HCT116 (cell line): ENCODE results near the gene TTC38. TPM values are rescaled to one million over a fixed set of nuclear protein-coding genes. Genes with fewer than 3 reads are reported as not detected.

ENCODE experiments used
- ATAC-seq: fragments of 200-7000 bp; cut with Tn5 transposase; 2 replicates; pipeline ENCODE4 v1.9.1; 2020; ENCODE audit warnings: mild to moderate bottlenecking, moderate library complexity
- BruUV-seq: library from RNA; stranded (reverse); fragments of 400-500 nt; replicated peaks from 2 replicates; lab custom pipeline; 2021; lab: Mats Ljungman, UMichigan
- CTCF ChIA-PET: fragments of 300-600 bp; sonication (Branson Sonifier 250); formaldehyde crosslinking; loops from one replicate; lab custom pipeline; 2021; ENCODE audit warnings: antibody characterized with exemption; lab: Charles Lee
- POLR2A ChIA-PET: fragments of 300-600, 350-600 bp; sonication (Branson Sonifier 250); formaldehyde crosslinking; loops from one replicate; lab custom pipeline; 2021; ENCODE audit warnings: antibody characterized with exemption; lab: Charles Lee
- RAD21 ChIA-PET, 2 experiments: fragments of 300-600 bp; sonication (Branson Sonifier 250); formaldehyde crosslinking; loops; one replicate each; lab custom pipeline; 2023; ENCODE audit warnings: low total read pairs in 2 of 2; ENCODE audit not compliant: uncharacterized antibody in 2 of 2, unreplicated experiment in 2 of 2, low non-redundant PET in 1 of 2; lab: Charles Lee
- DNase-seq: peaks from one replicate; pipeline ENCODE4 v3.0.0-alpha.2; 2010; ENCODE audit warnings: low read depth, low spot score
- H2AFZ ChIP-seq: fragments of 200-600 bp; shearing (Covaris generic), sonication (generic); 2 replicates; pipeline ENCODE4 v1.6.1; 2017; ENCODE audit warnings: low read depth, mixed run types, mixed read lengths, antibody characterized with exemption, low read length; ENCODE audit not compliant: poor library complexity, severe bottlenecking
- H3K27ac ChIP-seq: 2 replicates; pipeline ENCODE4 v1.5.1; 2012; ENCODE audit warnings: low read depth, low read length
- H3K27me3 ChIP-seq: fragments of 200-600 bp; sonication (generic); 2 replicates; pipeline ENCODE4 v1.6.1; 2016; ENCODE audit warnings: mixed run types, low read length, mixed read lengths; ENCODE audit not compliant: insufficient read depth
- H3K36me3 ChIP-seq, 2 experiments: fragments of 200-500 bp in 1 of 2; fragments of 200-600 bp in 1 of 2; sonication (Bioruptor generic) in 1 of 2; sonication (generic) in 1 of 2; 2 replicates each; pipeline versions ENCODE4 v1.5.1 to v1.6.1; 2014 to 2016; ENCODE audit warnings: low read length in 2 of 2, inconsistent platforms in 1 of 2, mixed read lengths in 1 of 2, mixed run types in 1 of 2; ENCODE audit not compliant: insufficient read depth in 2 of 2, control insufficient read depth in 1 of 2
- H3K4me1 ChIP-seq, 2 experiments: fragments of 200-600 bp in 1 of 2; sonication (generic) in 1 of 2; 2 replicates each; pipeline versions ENCODE4 v1.5.1 to v1.6.1; 2012 to 2017; ENCODE audit warnings: low read length in 2 of 2, inconsistent platforms in 1 of 2, mild to moderate bottlenecking in 1 of 2, mixed read lengths in 1 of 2, mixed run types in 1 of 2, moderate library complexity in 1 of 2; ENCODE audit not compliant: insufficient read depth in 2 of 2, control insufficient read depth in 1 of 2
- H3K4me2 ChIP-seq: fragments of 200-600 bp; sonication (generic); 2 replicates; pipeline ENCODE4 v1.6.1; 2017; ENCODE audit warnings: mixed run types, low read length, mixed read lengths
- H3K4me3 ChIP-seq, 2 experiments: fragments of 200-600 bp in 1 of 2; sonication (generic) in 1 of 2; replicated peaks in 1 of 2; 2 replicates each; pipeline ENCODE4 v1.5.1; 2011 to 2016; ENCODE audit warnings: low read length in 2 of 2, control low read depth in 1 of 2, low read depth in 1 of 2, mild to moderate bottlenecking in 1 of 2, mixed read lengths in 1 of 2, mixed run types in 1 of 2
- H3K79me2 ChIP-seq: fragments of 200-600 bp; sonication (generic); 2 replicates; pipeline ENCODE4 v1.6.1; 2017; ENCODE audit warnings: mild to moderate bottlenecking, mixed run types, low read length, moderate library complexity, mixed read lengths; ENCODE audit not compliant: insufficient read depth
- H3K9ac ChIP-seq: fragments of 200-600 bp; sonication (generic); 2 replicates; pipeline ENCODE4 v1.6.1; 2016; ENCODE audit warnings: low read length, mixed read lengths
- H3K9me2 ChIP-seq: fragments of 200-600 bp; sonication (generic), shearing (Covaris generic); 2 replicates; pipeline ENCODE4 v1.6.1; 2017; ENCODE audit warnings: mixed run types, mild to moderate bottlenecking, moderate library complexity; ENCODE audit not compliant: insufficient read depth
- H3K9me3 ChIP-seq, 2 experiments: fragments of 200-500 bp in 1 of 2; fragments of 200-600 bp in 1 of 2; sonication (Bioruptor generic) in 1 of 2; sonication (generic) in 1 of 2; 2 replicates each; pipeline ENCODE4 v1.6.1; 2014 to 2017; ENCODE audit warnings: low read length in 2 of 2, mixed read lengths in 2 of 2, inconsistent platforms in 1 of 2, low read depth in 1 of 2, mild to moderate bottlenecking in 1 of 2, mixed run types in 1 of 2, moderate library complexity in 1 of 2; ENCODE audit not compliant: control insufficient read depth in 1 of 2, insufficient read depth in 1 of 2
- H4K20me1 ChIP-seq: fragments of 200-600 bp; sonication (generic), shearing (Covaris generic); 2 replicates; pipeline ENCODE4 v1.6.1; 2017; ENCODE audit warnings: mixed run types, mild to moderate bottlenecking, moderate library complexity; ENCODE audit not compliant: insufficient read depth
- CBX3 ChIP-seq: IDR thresholded peaks from 2 replicates; pipeline ENCODE4 v1.6.1; 2012; ENCODE audit warnings: low read depth
- EGR1 ChIP-seq: IDR thresholded peaks from 2 replicates; pipeline ENCODE4 v1.6.1; 2012; ENCODE audit warnings: low read depth
- EZH2 ChIP-seq: fragments of 200-600 bp; sonication (generic); IDR thresholded peaks from 2 replicates; pipeline ENCODE4 v1.6.1; 2017; ENCODE audit warnings: antibody characterized with exemption, mixed run types
- EZH2phosphoT487 ChIP-seq: fragments of 200-600 bp; IDR thresholded peaks from 2 replicates; pipeline ENCODE4 v1.6.1; 2018; ENCODE audit warnings: antibody characterized with exemption, borderline replicate concordance
- FOSL1 ChIP-seq: IDR thresholded peaks from 2 replicates; pipeline ENCODE4 v1.6.1; 2012; ENCODE audit warnings: low read depth
- POLR2AphosphoS5 ChIP-seq: IDR thresholded peaks from 2 replicates; pipeline ENCODE4 v1.6.1; 2011; ENCODE audit warnings: mild to moderate bottlenecking, low read depth, low read length, moderate library complexity
- RAD21 ChIP-seq: IDR thresholded peaks from 2 replicates; pipeline ENCODE4 v1.6.1; 2012; ENCODE audit warnings: low read depth, mild to moderate bottlenecking
- SIN3A ChIP-seq: IDR thresholded peaks from 2 replicates; pipeline ENCODE4 v1.6.1; 2012; ENCODE audit warnings: low read depth
- SP1 ChIP-seq: IDR thresholded peaks from 2 replicates; pipeline ENCODE4 v1.6.1; 2012; ENCODE audit warnings: low read depth
- ZNF274 ChIP-seq: fragments of 200-500 bp; sonication (Bioruptor generic); IDR thresholded peaks from 2 replicates; pipeline ENCODE4 v1.6.1; 2014; ENCODE audit warnings: mild to moderate bottlenecking, low read depth, low read length, inconsistent platforms
- intact Hi-C: fragments of 100-400 bp; cut with micrococcal nuclease; formaldehyde crosslinking; loops from 2 replicates; pipeline ENCODE4 v1.10.0; 2022
- total RNA-seq: library from RNA; stranded (reverse); gene quantifications from one replicate; pipeline ENCODE4 v1.2.1, GENCODE V29; 2021; ENCODE audit not compliant: unreplicated experiment
- TF ChIP-seq, protein P1 (sequence below): IDR thresholded peaks from 2 replicates; pipeline ENCODE4 v1.6.1; 2012
- TF ChIP-seq, protein P2 (sequence below): IDR thresholded peaks from 2 replicates; pipeline ENCODE4 v1.6.1; 2011; ENCODE audit warnings: mild to moderate bottlenecking, low read length, moderate library complexity; ENCODE audit not compliant: insufficient replicate concordance; ENCODE audit errors: extremely low read depth

The TTC38 gene
- total RNA-seq, 1 experiment from 2014 or later = 22.9 TPM

DNA sequence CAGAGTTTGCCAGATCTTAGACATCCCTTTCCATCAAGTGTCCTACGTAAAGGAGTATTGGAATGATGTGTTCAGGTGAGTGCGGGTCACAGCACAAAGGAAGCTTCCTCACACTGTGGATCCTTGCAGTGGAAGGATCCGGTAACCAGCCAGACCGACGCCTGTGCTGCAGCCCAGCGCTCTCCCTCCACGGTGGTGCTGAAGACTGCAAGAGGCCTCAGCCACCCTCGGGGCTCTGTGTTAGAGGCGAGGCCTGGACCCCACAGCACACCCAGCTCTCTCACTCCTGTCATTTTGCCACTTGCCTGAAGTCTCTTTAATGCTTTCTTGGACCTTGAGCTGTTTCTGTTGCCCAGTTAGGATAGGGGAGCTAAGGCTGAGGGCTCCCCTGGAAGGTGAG lies 70.1 kb downstream of the TTC38 start:
- CTCF ChIA-PET = no interaction called here
- intact Hi-C loops = no loop called here

DNA sequence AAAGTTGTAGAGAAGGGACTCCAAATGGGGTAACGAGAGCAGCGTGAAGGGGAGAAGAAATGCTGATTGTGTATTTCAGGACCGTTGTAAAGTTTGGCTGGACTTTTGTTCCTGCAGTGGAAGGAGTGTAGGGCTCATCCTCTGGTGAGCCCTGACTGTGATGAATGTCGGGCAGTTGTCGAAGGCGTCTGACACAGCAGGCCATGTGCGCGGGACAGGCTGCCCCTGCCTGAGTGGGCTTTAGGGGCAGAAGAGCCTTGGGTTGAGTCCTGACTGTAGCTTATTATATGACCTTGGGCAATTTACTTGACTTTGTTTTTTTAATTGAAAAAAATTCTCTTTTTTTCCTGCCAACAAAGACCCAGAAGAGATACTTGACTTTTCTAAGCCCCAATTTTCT lies 70.8 kb downstream of the TTC38 start:
- ChIA-PET POLR2A (no interaction called here), RAD21 (no interaction called here), CTCF (no interaction called here)
- intact Hi-C loops = no loop called here
- H3K27ac ChIP-seq = no peak overlapping the region
- no peak overlapping the region for H2AFZ ChIP-seq
- no peak overlapping the region for H3K4me2 ChIP-seq
- DNase-seq (no peak), ATAC-seq (no peak)
- H3K9ac ChIP-seq = no peak overlapping the region
- no peaks in the 10 kb centered on the region for H4K20me1 ChIP-seq
- BruUV-seq = no TSS peak
- peaks cover 65% of the 10 kb centered on the region for H3K79me2 ChIP-seq
- H3K4me3 ChIP-seq = no peak overlapping the region
- no peaks in the 10 kb centered on the region for H3K9me3 ChIP-seq
- no peaks in the 10 kb centered on the region for H3K27me3 ChIP-seq
- no peaks in the 10 kb centered on the region for H3K9me2 ChIP-seq
- H3K36me3 ChIP-seq = peaks cover 45 to 55% of the 10 kb centered on the region in 2 experiments; a peak in 3 of 4 replicates
- peaks cover 6 to 21% of the 10 kb centered on the region in 2 experiments; a peak in 3 of 4 replicates for H3K4me1 ChIP-seq
- TF ChIP-seq EGR1 (no peak), POLR2AphosphoS5 (no peak), ZNF274 (no peak), SIN3A (no peak), FOSL1 (no peak), SP1 (no peak), EZH2 (no peak), CBX3 (no peak), RAD21 (no peak)
- TF ChIP-seq, protein P1, sequence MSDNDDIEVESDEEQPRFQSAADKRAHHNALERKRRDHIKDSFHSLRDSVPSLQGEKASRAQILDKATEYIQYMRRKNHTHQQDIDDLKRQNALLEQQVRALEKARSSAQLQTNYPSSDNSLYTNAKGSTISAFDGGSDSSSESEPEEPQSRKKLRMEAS = no peak
- TF ChIP-seq, protein P2, sequence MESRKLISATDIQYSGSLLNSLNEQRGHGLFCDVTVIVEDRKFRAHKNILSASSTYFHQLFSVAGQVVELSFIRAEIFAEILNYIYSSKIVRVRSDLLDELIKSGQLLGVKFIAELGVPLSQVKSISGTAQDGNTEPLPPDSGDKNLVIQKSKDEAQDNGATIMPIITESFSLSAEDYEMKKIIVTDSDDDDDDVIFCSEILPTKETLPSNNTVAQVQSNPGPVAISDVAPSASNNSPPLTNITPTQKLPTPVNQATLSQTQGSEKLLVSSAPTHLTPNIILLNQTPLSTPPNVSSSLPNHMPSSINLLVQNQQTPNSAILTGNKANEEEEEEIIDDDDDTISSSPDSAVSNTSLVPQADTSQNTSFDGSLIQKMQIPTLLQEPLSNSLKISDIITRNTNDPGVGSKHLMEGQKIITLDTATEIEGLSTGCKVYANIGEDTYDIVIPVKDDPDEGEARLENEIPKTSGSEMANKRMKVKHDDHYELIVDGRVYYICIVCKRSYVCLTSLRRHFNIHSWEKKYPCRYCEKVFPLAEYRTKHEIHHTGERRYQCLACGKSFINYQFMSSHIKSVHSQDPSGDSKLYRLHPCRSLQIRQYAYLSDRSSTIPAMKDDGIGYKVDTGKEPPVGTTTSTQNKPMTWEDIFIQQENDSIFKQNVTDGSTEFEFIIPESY = no peak

More for the DNA sequence above, 70.1 kb downstream of the TTC38 start:
- no peak overlapping the region for H3K9ac ChIP-seq
- no peak overlapping the region for H3K4me3 ChIP-seq
- BruUV-seq = no TSS peak
- ATAC-seq = no peak
- no peak overlapping the region for H3K4me2 ChIP-seq
- H3K27ac ChIP-seq = no peak overlapping the region
- ChIA-PET RAD21 (no interaction called here), POLR2A (no interaction called here)
- peaks cover 38 to 47% of the 10 kb centered on the region in 2 experiments; a peak in 3 of 4 replicates for H3K36me3 ChIP-seq
- no peaks in the 10 kb centered on the region for H4K20me1 ChIP-seq
- no peaks in the 10 kb centered on the region for H3K27me3 ChIP-seq
- H3K79me2 ChIP-seq = peaks cover 62% of the 10 kb centered on the region
- H3K9me2 ChIP-seq = no peaks in the 10 kb centered on the region
- H3K4me1 ChIP-seq = peaks cover 6 to 21% of the 10 kb centered on the region in 2 experiments; a peak in 3 of 4 replicates
- no peaks in the 10 kb centered on the region for H3K9me3 ChIP-seq
- H2AFZ ChIP-seq = no peak overlapping the region
- DNase-seq = no peak
- TF ChIP-seq, protein P2 = no peak
- no peak for TF ChIP-seq SIN3A
- TF ChIP-seq EZH2phosphoT487 = no peak
- TF ChIP-seq RAD21 = no peak
- TF ChIP-seq CBX3 = no peak
